Measurements from ENCODE around the gene JAZF1.
"Not testable (repeated sequence)": the region's sequence is repeated elsewhere in the genome, so short reads cannot be mapped to it uniquely, and the experiment has no call there.

Gene JAZF1

GRCh38 chr7:27925573-27926201 lies 254.9 kb downstream of the JAZF1 start:
- no peak for DNase-seq

- DNase-seq, result no peak
Observed at GRCh38 chr7:27923642-27923980, 257.0 kb downstream of the JAZF1 start.

- no peak for DNase-seq
Observed at GRCh38 chr7:27922907-27923641, 257.5 kb downstream of the JAZF1 start.

- DNase-seq, result not testable (repeated sequence)
Observed at GRCh38 chr7:27922389-27922788, 258.2 kb downstream of the JAZF1 start.

GRCh38 chr7:27921081-27921836 lies 259.3 kb downstream of the JAZF1 start:
- DNase-seq, result no peak

GRCh38 chr7:27920281-27920946 lies 260.2 kb downstream of the JAZF1 start:
- no peak for DNase-seq

GRCh38 chr7:27918503-27918902 lies 262.1 kb downstream of the JAZF1 start:
- no peak for DNase-seq

GRCh38 chr7:27917774-27918314 lies 262.8 kb downstream of the JAZF1 start:
- no peak for DNase-seq

GRCh38 chr7:27917119-27917518 lies 263.5 kb downstream of the JAZF1 start:
- no peak for DNase-seq

GRCh38 chr7:27916372-27916771 lies 264.2 kb downstream of the JAZF1 start:
- no peak for DNase-seq

GRCh38 chr7:27914409-27914808 lies 266.2 kb downstream of the JAZF1 start:
- no peak for DNase-seq

GRCh38 chr7:27912751-27913150 lies 267.8 kb downstream of the JAZF1 start:
- DNase-seq, result no peak

GRCh38 chr7:27911920-27912319 lies 268.7 kb downstream of the JAZF1 start:
- DNase-seq, result no peak

- no peak for DNase-seq
Observed at GRCh38 chr7:27910326-27910725, 270.3 kb downstream of the JAZF1 start.

- no peak for DNase-seq
Observed at GRCh38 chr7:27908534-27909165, 271.9 kb downstream of the JAZF1 start.

GRCh38 chr7:27906385-27907091 lies 274.1 kb downstream of the JAZF1 start:
- DNase-seq, result no peak

GRCh38 chr7:27905951-27906350 lies 274.6 kb downstream of the JAZF1 start:
- no peak for DNase-seq

- no peak for DNase-seq
Observed at GRCh38 chr7:27901028-27901760, 279.4 kb downstream of the JAZF1 start.

- no peak for DNase-seq
Observed at GRCh38 chr7:27900006-27900405, 280.6 kb downstream of the JAZF1 start.

GRCh38 chr7:27899601-27900000 lies 281.0 kb downstream of the JAZF1 start:
- no peak for DNase-seq

- DNase-seq, result no peak
Observed at GRCh38 chr7:27897441-27897847, 283.2 kb downstream of the JAZF1 start.
